NT2/D1 (cell line): ENCODE data around the gene CAPZB.

ENCODE experiments used
- SUZ12 ChIP-seq: IDR thresholded peaks from 2 replicates; pipeline ENCODE4 v1.6.1; 2011; ENCODE audit not compliant: insufficient read length, insufficient read depth; ENCODE audit errors: extremely low read depth
- YY1 ChIP-seq: IDR thresholded peaks from 2 replicates; pipeline ENCODE4 v1.6.1; 2011; ENCODE audit not compliant: insufficient read length, insufficient read depth
- ZNF274 ChIP-seq: IDR thresholded peaks from 2 replicates; pipeline ENCODE4 v1.6.1; 2011; ENCODE audit warnings: mild to moderate bottlenecking, low read depth, low read length

- TF ChIP-seq ZNF274 (no peak), YY1 (no peak), SUZ12 (no peak)
Observed at GRCh38 chr1:19365721-19366120, 119.6 kb downstream of the CAPZB start.
